Right lobe of liver (tissue), 4 donors: ENCODE measurements around the gene CFAP20DC.

Source experiments
- CTCF ChIP-seq, 4 donors: fragments of 200-600 bp in 3 of 4; fragments of 450-650 bp in 1 of 4; IDR thresholded peaks; one replicate each; pipeline versions ENCODE4 v1.5.1 to v1.8.0; 2016 to 2022; ENCODE audit warnings: antibody characterized with exemption in 4 of 4, mild to moderate bottlenecking in 2 of 4
- POLR2A ChIP-seq: fragments of 450-650 bp; IDR thresholded peaks from one replicate; pipeline ENCODE4 v1.6.1; 2017; ENCODE audit warnings: antibody characterized with exemption, mild to moderate bottlenecking
- donor health status: DM: no; HTN: no; CAD: no.
- donor health status: DM: no; HTN: no; CAD: no.
- donor health status: DM: no; HTN: yes; CAD: no.

- no peak for TF ChIP-seq CTCF (IDR thresholded peaks at IDR 0.05)
- no peak for TF ChIP-seq POLR2A
These were observed 87.0 kb downstream of the CFAP20DC start for GRCh38 chr3:58962816-58963215.
